ENCODE data around the gene CDK2AP2. TPM values are rescaled to one million over a fixed set of nuclear protein-coding genes. Genes with fewer than 3 reads are reported as not detected.

CDK2AP2 gene
- total and polyA plus RNA-seq, 9 of the 15 experiments (the other 6 are each of a cell fraction or from before 2014, with no cell fraction given): 4.4 to 47.4 (median 21.7) TPM

GRCh38 chr11:67468759-67469507, 39.0 kb downstream of the CDK2AP2 start, which contains the start of gene TMEM134 (continued):
- no peak for TF ChIP-seq SFPQ (IDR thresholded peaks at IDR 0.05; ENCODE audit: low read depth, low read length)
- 0 out of 2 replicates have a peak, but pooled peaks have one; percentile 63 for TF ChIP-seq ZBTB9 (CRISPR knock-in tag; IDR thresholded peaks at IDR 0.05)
- TF ChIP-seq NFIC (IDR thresholded peaks at IDR 0.05): 0 out of 2 replicates have a peak, but pooled peaks have one; percentile 41
- TF ChIP-seq EGR1 (conservative IDR thresholded peaks at IDR 0.05): peak; percentile 72
- no peak for TF ChIP-seq ASH1L (IDR thresholded peaks at IDR 0.05; ENCODE audit: borderline replicate concordance, low read depth, partially characterized antibody)
- peak; percentile 79; the same call in 1 of the 2 replicates for TF ChIP-seq SUPT5H (IDR thresholded peaks at IDR 0.05)
- 0 out of 2 replicates have a peak, but pooled peaks have one; percentile 42 for TF ChIP-seq ESRRA (IDR thresholded peaks at IDR 0.05; ENCODE audit: borderline replicate concordance, low read depth)
- TF ChIP-seq POLR2A (conservative IDR thresholded peaks at IDR 0.05): peak; percentile 82
- TF ChIP-seq ZNF263 (CRISPR knock-in tag; IDR thresholded peaks at IDR 0.05; ENCODE audit: borderline replicate concordance): 0 out of 2 replicates have a peak, but pooled peaks have one; percentile 26
- peak; percentile 78 for TF ChIP-seq HMGN3 (IDR thresholded peaks at IDR 0.05; ENCODE audit: borderline replicate concordance, extremely low read depth, insufficient read length, low read depth, low read length)
- TF ChIP-seq ZFP91 (CRISPR knock-in tag; IDR thresholded peaks at IDR 0.05): no peak
- TF ChIP-seq SMC3 (conservative IDR thresholded peaks at IDR 0.05; ENCODE audit: insufficient read depth, low read depth, low read length): peak; percentile 41; the same call in 1 of the 2 replicates
- TF ChIP-seq MBD2 (IDR thresholded peaks at IDR 0.05; ENCODE audit: borderline replicate concordance, low read depth): peak; percentile 50; the same call in 1 of the 2 replicates
- TF ChIP-seq NR2C2 (CRISPR knock-in tag; IDR thresholded peaks at IDR 0.05): no peak
- TF ChIP-seq NR2C2 (tag; IDR thresholded peaks at IDR 0.05): 0 out of 2 replicates have a peak, but pooled peaks have one; percentile 35
- peak; percentile 48; the same call in 1 of the 2 replicates for TF ChIP-seq HNRNPL (IDR thresholded peaks at IDR 0.05; ENCODE audit: low read depth, low read length)
- TF ChIP-seq CEBPB (tag; IDR thresholded peaks at IDR 0.05): no peak
- peak; percentile 91 for TF ChIP-seq RBFOX2 (IDR thresholded peaks at IDR 0.05; ENCODE audit: low read depth, low read length)
- TF ChIP-seq HCFC1 (IDR thresholded peaks at IDR 0.05; ENCODE audit: low read depth, low read length): peak; percentile 68
- no peak for TF ChIP-seq SMAD3 (CRISPR knock-in tag; conservative IDR thresholded peaks at IDR 0.05)
- TF ChIP-seq ZNF76 (CRISPR knock-in tag; IDR thresholded peaks at IDR 0.05; ENCODE audit: borderline replicate concordance): no peak
